Hepatocyte (in vitro differentiated cells): Measurements from ENCODE around the gene MON1A.

Experiments
- CTCF ChIP-seq: fragments of 200-600 bp; sonication (generic); IDR thresholded peaks from 2 replicates; pipeline ENCODE4 v1.5.1; 2016; ENCODE audit warnings: antibody characterized with exemption, mild to moderate bottlenecking; ENCODE audit not compliant: poor library complexity
- EZH2 ChIP-seq: fragments of 200-600 bp; sonication (generic); IDR thresholded peaks from 2 replicates; pipeline ENCODE4 v1.6.1; 2016; ENCODE audit warnings: antibody characterized with exemption, mild to moderate bottlenecking, borderline replicate concordance
- EZH2phosphoT487 ChIP-seq: fragments of 200-600 bp; sonication (generic); IDR thresholded peaks from one replicate; pipeline ENCODE4 v1.6.1; 2018; ENCODE audit warnings: antibody characterized with exemption, mild to moderate bottlenecking, low read depth, moderate library complexity; ENCODE audit not compliant: unreplicated experiment, severe bottlenecking

- TF ChIP-seq CTCF (peak; percentile 29), EZH2phosphoT487 (no peak), EZH2 (no peak)
These were observed 1.3 kb upstream of the MON1A start for GRCh38 chr3:49930922-49931321.
